ENCODE data around the gene BDH1.

The BDH1 gene

DNA sequence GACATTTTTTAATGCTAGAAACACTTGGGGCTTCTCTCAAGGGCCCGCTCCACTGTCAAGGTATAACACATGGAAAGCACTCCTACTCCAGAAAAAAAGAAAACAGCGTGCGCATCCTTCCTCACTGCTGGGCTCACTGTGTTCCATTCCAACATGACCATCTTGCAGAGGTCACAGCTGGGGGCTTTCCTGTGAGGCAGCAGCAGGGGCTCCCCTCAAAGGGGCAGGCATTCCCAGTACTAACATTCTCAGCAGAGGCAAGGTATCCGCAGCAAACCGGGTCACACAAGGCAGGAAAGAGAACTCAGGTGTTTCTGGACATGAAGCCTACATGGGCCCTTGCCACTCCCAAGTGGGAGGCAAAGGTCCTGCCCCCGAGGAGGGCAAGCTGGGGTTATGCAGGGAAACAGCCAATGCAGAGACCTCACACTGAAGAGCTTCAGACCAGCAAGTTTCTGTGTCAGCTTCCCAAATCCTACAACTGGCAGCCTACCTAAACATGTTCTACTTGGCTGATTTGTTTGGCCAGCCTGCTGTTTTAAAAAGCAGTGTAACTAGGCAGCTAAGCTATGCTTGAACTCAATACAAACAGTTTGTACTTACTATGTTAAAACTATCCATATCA is 6.4 kb downstream of the BDH1 start:
- DNase-seq (ENCODE audit: low read depth in 4 of 4, low spot score in 1 of 4) = no peak

DNA sequence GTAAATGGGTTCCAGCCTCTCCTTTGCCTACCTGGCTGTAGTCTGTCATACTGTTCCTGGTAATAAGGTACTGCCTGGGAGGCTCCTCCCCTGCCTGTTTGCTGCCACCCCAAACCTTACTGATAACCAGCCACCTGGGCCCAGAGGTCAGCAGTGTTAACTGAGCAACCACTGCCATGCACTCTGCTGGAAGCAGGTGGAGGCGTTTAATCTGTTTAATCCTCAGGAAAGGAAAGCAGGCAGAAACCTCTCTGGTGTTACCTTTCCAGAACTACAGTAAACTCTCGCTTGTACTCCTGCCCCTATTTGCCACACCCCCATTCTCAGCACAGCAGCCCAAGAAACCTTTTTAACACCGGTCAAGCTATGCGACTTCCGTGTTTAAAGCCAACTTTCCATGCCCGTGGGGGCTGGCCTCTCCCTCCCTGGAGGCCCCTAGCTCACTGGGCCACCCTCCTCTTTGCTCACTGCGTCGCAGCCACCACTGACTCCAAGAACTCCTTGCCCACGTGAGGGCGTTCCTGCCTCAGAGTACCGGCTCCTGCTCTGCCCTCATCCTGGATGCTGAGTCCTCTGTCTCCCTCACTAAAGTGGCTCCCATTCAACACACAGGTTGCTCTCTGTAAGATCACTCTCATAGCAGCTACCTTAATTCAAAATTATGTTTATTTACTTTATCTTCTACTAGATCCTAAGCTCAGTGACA is 8.3 kb downstream of the BDH1 start:
- no peak for DNase-seq (ENCODE audit: low read depth in 4 of 4, low spot score in 1 of 4)

DNA sequence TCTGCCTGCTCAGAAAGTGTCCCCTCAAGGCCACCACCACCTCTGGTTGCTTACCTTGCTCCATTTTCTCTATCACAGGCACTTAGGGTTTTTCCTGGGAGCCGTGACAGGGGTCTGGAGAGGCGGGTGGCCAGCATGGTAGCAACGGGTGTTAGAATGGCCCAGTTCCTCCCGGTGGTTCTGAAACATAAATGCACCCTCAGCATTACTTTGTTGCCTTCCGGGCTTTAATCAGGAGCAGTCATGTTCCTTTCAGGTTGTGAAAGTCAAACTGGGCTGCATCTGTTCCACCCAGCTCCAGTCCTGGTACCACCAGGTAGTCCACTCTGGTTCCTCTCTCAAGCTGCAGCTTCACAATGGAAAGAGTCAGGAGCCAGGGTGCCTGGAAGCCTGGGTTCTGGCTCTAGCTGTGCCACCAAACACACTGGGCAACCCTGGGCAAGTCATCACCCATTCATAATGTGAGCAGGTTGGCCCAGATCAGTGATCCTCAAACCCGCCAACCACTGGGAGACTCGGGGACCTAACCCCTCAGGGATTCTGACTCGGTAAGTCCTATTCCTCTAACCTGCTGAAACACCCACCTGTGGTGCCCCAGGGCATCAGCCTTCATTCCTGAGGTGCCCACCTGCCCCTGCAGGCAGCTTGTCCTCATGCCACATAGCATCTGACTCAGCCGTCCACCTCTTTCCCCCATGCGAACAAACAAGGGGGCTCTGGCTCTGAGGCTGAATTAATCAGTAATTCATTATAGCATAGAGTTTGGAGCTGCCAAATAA is 9.3 kb downstream of the BDH1 start:
- DNase-seq (ENCODE audit: low read depth in 4 of 4, low spot score in 1 of 4) = no peak

DNA sequence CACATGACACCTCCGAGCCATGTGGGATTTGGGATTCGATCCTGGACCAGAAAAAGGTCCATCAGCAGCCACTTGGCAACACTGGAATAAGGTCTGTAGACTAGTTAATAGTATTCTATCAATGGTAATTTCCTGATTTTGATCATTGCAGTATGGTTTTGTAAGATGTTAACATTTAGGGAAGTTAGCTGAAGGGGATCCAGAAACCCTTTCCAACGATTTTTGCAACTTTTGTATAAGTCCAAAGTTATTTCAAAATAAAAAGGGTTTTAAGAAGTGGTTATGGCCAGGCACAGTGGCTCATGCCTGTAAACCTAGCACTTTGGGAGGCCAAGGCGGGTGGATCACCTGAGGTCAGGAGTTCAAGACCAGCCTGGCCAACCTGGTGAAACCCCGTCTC is 10.2 kb downstream of the BDH1 start:
- no peak for DNase-seq (ENCODE audit: low read depth in 4 of 4, low spot score in 1 of 4)

DNA sequence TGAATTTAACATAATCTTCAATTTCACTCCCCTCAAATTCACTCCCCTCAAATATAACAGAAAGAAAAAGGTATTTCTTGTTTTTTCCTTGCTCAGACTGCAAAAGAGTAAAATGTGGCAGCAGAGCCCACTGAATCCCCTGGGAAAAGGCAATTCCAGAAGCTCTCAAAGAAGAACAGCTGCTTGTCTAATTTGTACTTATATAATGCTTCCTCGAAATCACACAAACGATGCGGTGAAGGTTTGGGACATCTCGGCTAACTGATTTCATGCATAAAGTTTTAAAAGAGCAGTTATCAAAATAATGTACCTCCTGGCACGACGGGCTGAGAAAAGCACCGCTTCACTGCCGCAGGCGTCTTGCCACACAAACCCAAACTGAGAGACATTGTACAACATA is 10.7 kb downstream of the BDH1 start:
- DNase-seq (ENCODE audit: low read depth in 4 of 4, low spot score in 1 of 4) = no peak

DNA sequence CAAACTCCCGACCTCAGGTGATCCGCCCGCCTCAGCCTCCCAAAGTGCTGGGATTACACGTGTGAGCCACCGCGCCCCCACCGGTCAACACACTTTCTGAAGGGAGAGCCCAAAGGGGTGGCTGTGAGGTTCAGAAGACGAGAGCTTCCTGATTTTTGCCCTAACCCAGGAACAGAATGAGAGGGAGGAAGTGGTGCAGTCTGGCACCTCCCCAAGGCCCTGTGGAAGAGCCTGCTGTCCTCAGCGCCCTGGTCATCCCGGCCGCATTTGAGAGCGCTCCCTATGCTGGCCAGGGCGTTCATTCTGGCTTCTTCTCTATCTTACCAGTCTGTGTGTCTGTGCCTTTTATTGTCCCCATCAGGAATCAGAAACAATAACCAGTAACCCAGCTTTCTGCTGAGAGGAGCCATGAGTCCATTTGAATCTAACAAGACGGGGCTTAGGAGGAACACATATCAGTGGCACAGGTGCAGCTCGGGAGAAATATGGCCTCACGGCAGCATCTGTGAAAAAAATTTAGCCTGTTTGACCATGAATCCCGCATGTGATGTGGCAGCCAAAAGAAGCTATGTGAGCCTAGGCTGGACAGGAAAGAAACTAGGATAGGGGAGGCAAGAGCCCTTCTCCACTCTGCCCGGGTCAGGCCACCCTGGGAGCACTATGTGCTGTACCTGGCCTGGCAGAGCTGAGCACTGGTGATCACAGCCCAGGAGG is 12.9 kb downstream of the BDH1 start:
- DNase-seq (ENCODE audit: low read depth in 4 of 4, low spot score in 1 of 4) = no peak

DNA sequence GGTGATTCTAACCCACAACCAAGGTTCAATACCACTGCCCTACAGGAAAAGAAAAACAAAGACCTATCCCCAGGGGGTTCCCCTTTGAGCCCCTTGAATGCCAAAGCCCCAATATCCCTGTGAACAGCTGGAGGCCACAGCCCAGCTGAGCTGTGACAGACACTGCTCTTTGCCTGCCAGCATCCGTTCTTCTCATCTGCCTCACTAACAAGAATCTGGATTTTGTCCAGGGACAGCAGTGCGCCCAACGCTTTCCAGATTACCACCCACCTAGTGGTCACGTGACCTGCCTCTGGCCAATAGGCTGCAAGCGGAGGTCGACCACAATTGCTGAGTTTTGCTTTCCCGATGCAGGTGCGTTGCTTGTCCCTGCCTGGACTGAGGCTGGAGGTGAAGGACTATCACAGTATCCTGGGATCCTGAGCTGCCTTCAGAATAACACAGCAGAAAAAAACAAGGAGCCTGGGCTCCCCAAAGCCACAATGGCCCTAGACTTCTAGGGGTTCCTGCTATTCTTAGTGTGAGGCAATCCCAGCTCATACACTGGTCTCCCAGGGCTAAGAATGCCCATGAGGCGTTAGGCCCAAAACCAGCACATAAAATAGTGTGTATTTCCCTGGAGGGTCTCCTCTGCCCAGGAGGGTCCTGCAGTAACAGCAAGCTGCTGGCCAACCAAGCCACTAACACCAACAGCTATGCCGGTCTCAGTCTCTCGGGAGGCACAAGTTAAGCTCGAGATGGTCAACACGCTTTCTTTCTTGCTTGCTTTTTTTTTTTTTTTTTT is 13.8 kb downstream of the BDH1 start:
- no peak for DNase-seq (ENCODE audit: low read depth in 4 of 4, low spot score in 1 of 4)

DNA sequence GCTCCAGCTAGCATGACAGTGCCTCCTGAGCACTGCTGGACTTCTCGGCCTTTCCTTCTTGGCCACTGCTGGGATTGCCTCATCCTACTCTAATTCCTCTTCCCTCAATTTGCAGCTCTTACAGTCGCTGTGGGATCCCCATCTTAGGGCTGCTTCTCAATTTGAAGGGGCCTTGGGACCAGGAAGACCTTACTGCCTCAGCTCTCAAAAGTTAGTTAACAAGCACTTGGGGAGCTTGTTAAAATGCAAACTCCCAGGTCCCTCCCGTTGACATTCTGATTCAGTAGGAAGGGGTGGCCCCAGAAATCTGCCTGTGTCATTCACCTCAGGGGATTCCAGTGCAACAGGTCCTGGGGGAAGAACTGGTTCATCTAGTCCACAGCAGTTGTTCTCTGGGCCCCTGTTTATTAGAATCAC is 14.8 kb downstream of the BDH1 start:
- DNase-seq (ENCODE audit: low read depth in 4 of 4, low spot score in 1 of 4) = no peak

DNA sequence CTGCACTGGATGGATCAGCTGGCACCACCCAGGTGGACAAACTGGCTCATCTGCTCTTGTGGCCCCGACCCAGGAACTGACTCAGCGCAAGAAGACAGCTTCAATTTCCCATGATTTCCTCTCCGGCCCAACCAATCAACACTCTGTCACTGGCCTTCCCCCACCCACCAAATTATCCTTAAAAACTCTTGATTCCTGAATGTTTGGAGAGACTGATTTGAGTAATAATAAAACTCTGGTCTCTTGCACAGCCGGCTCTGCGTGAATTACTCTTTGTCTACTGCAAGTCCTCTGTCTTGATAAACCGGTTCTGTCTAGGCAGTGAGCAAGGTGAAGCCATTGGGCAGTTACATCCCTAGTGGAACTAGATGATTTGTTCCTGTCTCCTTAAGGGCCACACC is 16.1 kb downstream of the BDH1 start:
- no peak for DNase-seq (ENCODE audit: low read depth in 4 of 4, low spot score in 1 of 4)

DNA sequence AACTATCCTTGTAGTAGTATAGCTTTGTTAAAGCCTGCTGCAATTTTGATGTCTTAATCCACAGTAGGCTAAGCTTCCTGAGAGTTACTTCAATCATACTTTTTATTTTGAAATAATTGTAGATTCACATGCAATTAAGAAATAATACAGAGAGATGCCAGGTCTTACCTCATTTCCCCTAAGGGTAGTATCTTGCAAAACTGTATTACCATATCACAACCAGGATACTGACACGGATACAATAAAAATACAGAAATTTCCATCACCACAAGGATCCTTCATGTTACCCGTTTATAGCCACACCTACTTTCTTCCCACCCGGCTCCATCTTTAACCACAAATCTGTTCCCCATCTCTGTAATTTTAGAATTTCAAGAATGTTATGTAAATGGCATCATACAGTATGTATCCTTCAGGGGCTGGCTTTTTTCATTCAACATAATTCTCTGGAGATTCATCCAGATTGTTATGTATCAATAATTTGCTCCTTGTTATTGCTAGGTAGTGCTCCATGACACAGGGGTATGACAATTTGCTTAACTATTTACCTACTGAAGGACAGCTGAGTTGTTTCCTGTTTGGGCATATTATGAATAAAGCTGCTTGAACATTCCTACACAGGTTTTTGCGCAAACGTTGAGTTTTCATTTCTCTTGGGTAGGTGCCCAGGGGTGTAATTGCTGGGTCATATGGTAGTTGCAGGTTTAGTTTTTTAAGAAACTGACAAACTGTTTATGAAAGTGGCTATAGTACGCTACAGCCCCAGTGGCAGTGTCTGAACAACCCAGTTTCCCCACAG is 21.6 kb downstream of the BDH1 start:
- no peak for DNase-seq (ENCODE audit: low read depth in 4 of 4, low spot score in 1 of 4)

DNA sequence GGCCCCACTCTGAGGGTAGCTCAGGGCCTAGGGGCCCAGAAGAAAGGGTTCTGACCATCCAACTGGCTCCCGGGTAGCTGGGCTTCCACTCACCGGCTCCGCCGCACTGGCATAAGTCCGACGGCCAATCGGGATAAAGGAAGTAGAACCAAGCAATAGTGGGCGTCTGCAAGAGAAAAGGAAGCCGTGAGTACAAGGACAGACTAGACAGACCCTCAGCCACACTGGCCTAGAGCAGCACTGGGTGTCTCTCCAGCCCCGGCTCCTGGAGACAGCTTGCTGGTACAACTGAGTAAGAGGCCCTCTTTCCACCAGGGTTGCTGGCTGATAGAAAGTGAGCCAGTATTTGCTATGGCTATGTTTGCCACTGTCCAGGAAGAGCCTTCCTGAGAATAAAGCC is 22.4 kb downstream of the BDH1 start:
- DNase-seq (ENCODE audit: low read depth in 4 of 4, low spot score in 1 of 4) = no peak

DNA sequence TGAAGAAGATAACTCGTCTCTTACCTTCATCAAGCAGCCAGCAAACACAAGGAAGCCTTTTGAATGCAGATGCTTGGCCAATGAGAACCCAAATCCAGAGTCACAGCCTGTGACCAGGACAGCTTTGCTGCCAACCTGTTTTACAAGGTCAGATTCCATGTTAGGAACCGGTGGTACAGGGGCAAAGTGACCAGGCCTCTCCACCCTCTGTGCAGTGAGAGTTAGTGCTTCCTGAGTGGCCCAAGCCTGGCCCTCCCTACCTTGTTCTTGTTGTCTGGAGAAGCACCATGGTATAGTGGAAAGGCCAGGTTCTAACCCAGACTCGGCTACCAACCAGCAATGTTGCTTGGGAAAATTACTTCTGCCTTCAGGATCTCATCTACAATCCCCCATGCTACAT is 23.4 kb downstream of the BDH1 start:
- DNase-seq (ENCODE audit: low read depth in 4 of 4, low spot score in 1 of 4) = no peak

DNA sequence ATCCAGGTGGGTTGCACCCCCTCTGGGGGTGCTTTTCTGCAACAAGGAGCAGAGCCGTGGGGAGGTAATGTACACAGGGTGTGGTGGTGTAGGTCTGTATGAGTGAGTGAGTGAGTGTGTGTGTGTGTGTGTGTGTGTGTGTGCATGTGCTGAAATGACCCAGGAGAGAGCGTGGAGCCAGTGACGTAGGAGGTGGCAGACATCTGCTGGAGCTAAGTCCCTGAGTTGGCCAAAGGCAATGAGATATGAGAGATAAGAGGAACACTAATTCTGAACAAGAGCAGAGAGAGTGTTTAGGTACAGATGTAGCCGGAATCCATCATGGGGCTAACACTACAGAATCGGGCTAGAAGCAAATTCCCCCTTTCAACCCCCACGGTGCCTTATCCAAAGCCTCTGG is 27.6 kb downstream of the BDH1 start:
- DNase-seq (ENCODE audit: low read depth in 4 of 4, low spot score in 1 of 4) = no peak

DNA sequence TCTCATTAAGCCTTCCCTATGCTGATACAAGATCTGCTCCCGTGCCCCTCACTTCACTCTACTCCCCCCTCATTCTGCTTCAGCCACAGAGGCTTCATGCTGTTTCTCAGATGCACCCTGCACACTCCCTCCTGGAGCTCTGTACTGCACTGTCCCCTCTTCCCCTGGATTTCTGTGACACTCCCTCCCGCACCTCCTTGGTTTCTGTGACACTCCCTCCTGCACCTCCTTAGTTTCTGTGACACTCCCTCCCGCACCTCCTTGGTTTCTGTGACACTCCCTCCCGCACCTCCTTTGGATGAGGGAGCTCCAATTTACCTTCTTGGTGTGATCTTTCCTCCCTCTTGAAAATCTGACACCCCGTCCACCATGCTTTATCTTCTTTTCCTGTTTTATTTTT is 28.2 kb downstream of the BDH1 start:
- DNase-seq (ENCODE audit: low read depth in 4 of 4, low spot score in 1 of 4) = no peak

DNA sequence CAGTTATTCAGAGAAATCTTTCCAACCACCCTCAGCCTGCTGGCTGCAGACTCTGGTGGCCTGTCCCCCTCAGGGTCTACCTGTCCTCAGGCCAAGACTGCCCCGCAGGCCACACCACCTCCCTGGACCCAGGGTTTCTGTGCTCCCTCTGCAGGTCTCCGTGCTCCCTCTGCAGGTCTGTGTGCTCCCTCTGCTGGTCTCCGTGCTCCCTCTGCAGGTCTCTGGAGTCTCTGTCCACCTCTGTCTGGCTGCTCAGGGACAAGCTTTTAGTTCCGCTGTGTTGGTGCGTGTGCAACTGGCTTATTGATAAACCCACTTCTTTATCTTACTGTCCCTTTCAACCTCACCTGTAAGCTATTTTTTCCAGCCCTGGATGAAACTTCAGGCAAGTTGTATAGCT is 30.1 kb downstream of the BDH1 start:
- no peak for DNase-seq (ENCODE audit: low read depth in 4 of 4, low spot score in 1 of 4)

DNA sequence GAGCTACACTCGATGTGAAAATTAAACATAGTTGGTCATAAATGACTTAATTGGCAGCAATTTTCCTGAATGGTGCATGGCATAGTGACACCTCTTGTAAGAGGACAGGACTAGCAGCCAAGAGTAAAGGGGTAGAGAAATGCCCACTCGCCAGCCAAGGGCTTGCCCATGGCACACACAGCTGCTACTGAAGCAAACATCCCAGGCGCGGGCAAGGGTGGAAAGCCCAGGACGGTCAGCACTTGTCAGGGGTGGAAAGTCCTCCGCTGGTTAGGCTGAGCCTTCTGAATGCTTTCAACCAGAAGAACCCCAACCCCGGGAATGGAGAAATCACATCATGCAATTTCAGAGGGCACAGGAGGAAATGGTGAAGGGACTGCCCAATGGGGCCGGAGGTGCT is 31.6 kb downstream of the BDH1 start:
- no peak for DNase-seq (ENCODE audit: low read depth in 4 of 4, low spot score in 1 of 4)

DNA sequence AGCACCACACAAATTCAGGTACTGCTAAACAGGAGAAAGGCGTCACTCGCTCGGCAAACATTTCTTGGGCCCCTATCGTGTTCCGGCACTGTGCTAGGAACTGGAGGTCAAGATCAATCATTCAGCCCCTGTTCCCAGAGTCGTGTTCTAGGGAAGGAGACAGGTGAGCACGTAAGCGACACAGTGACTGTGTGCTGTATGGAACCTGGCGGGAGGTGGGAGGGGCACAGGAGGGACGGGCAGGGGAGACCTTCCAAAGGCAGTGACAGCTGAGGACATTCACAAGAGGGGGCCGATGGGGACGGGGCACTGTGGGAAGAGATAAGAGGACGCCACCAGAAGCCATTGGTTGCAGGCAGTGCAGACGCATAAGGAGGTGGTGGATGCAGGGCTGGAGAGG is 32.2 kb downstream of the BDH1 start:
- no peak for DNase-seq (ENCODE audit: low read depth in 4 of 4, low spot score in 1 of 4)

DNA sequence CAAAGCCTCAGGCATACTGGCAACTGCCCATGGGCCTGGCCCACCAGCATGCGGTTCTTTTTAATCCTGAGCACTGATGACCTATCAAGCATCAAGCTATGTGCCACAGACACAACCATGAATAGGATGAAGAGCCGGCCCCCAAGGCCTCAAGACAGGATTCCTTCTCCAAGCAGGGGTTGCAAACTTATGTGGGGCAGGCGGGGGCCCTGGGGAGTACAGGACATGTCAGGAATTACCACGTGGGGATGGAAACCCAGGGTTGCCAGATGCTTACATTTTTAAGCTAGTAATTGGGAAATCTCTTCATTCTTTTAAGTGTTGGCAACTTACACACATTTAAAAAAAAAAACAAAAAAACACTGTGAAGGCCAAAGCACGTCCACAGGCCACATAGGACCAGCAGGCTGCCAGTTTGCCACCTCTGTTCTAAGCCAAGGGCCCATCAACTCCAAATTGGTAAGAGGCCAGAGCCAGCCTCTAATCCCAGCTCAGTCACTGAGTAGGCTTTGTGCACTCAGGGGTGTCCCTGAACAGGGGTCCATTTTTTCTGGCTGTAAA is 32.8 kb downstream of the BDH1 start:
- DNase-seq (ENCODE audit: low read depth in 4 of 4, low spot score in 1 of 4) = no peak

DNA sequence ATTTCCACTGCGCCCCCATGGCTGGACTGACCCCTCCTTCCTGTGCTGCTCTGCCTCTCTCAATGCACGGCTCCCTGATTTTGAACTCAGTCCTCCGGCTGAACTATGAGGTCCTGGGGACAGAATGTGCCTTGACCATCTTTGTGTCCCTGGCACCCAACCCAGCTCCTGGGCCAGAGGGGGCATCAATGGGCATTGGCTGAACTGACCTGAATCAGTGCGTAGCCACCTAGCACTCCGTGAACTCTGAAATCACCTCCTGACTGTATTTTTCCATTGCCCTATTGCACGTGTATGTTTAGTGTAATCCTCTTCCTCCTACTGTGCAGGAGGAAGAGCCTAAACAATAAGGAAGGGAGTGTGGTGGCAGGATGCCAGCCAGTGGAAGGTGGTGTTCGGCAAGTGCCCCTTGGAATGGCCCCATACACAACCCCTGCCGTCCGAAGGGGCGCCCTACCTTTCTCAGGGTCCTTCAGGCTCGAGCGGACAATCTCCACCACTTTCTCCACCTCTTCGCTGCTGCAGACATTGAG is 33.5 kb downstream of the BDH1 start:
- no peak for DNase-seq (ENCODE audit: low read depth in 4 of 4, low spot score in 1 of 4)
